Measurements from ENCODE around the gene CMTM5. TPM values are rescaled to one million over a fixed set of nuclear protein-coding genes. Genes with fewer than 3 reads are reported as not detected.

CMTM5 gene
- total and polyA plus RNA-seq, 2 donors (not counting 3 experiments of a cell fraction or from before 2014, with no cell fraction given), result not detected

GRCh38 chr14:23357261-23357660 lies 19.6 kb upstream of the CMTM5 start:
- BruUV-seq (replicated peaks), result no TSS peak
- Histone ChIP-seq H3K79me2 (ENCODE audit: control insufficient read depth, insufficient read depth, low read length) (no peaks in the 10 kb centered on the region), H2AFZ (ENCODE audit: low read depth, low read length) (no peak overlapping the region), H3K4me3 (replicated peaks in 1 of 3; ENCODE audit: insufficient read depth in 1 of 3, low read depth in 1 of 3, low read length in 3 of 3) (no peak overlapping the region), H3K27me3 (ENCODE audit: control insufficient read depth in 2 of 2, insufficient read depth in 2 of 2, low read length in 2 of 2) (peaks cover 17 to 23% of the 10 kb centered on the region in 2 experiments), H3K27ac (ENCODE audit: insufficient read depth, low read depth, low read length) (no peak overlapping the region), H3K9me3 (replicated peaks; ENCODE audit: control insufficient read depth, insufficient read depth, low read length) (no peaks in the 10 kb centered on the region), H4K20me1 (replicated peaks; ENCODE audit: control insufficient read depth, extremely low read depth, insufficient read depth, low read length) (no peaks in the 10 kb centered on the region), H3K4me2 (ENCODE audit: insufficient read depth, low read length) (no peak overlapping the region), H3K9me1 (replicated peaks; ENCODE audit: control insufficient read depth, extremely low read depth, insufficient read depth, low read length) (no peaks in the 10 kb centered on the region), H3K4me1 (ENCODE audit: control insufficient read depth, extremely low read depth, insufficient read depth, low read length) (no peaks in the 10 kb centered on the region), H3K9ac (replicated peaks; ENCODE audit: extremely low read depth, insufficient read depth, low read length) (no peak overlapping the region), H3K36me3 (ENCODE audit: control insufficient read depth in 2 of 2, extremely low read depth in 1 of 2, insufficient read depth in 2 of 2, low read length in 2 of 2) (no peaks in the 10 kb centered on the region)
- dilution Hi-C loops (cut with MboI; ENCODE audit: extremely low pct_ligation_motif_present, low sequenced_read_pairs) (no loop called here), intact Hi-C loops (cut with micrococcal nuclease) (no loop called here)
- FAIRE-seq, result no peak
- CTCF ChIA-PET, result no interaction called here
- no peak for TF ChIP-seq CTCF (IDR thresholded peaks at IDR 0.05; ENCODE audit: extremely low read depth in 1 of 2, insufficient read depth in 1 of 2, low read depth in 1 of 2, low read length in 2 of 2)
- TF ChIP-seq POLR2AphosphoS5 (IDR thresholded peaks at IDR 0.05; ENCODE audit: insufficient read depth, low read depth, low read length), result no peak
- TF ChIP-seq EZH2 (IDR thresholded peaks at IDR 0.05; ENCODE audit: borderline replicate concordance, low read depth, low read length, severe bottlenecking), result no peak
- no peak for TF ChIP-seq MYC (IDR thresholded peaks at IDR 0.05; ENCODE audit: low read depth, low read length)
- no peak for TF ChIP-seq POLR2A (IDR thresholded peaks at IDR 0.05; ENCODE audit: low read depth, low read length)
- no peak for TF ChIP-seq MAX (IDR thresholded peaks at IDR 0.05; ENCODE audit: insufficient read depth, insufficient read length)
- TF ChIP-seq FOS (IDR thresholded peaks at IDR 0.05; ENCODE audit: borderline replicate concordance, insufficient read depth, low read length), result no peak
- no peak for TF ChIP-seq GATA2 (IDR thresholded peaks at IDR 0.05; ENCODE audit: insufficient read depth, insufficient read length, low read depth, low read length)
- TF ChIP-seq JUN (IDR thresholded peaks at IDR 0.05; ENCODE audit: borderline replicate concordance, insufficient read depth, insufficient read length, low read depth), result no peak
- POLR2A ChIA-PET, result no interaction called here
- DNase-seq (ENCODE audit: low read depth, low spot score), result no peak
